PC-3 (cell line): ENCODE measurements around the gene ITM2C. TPM values are rescaled to one million over a fixed set of nuclear protein-coding genes. Genes with fewer than 3 reads are reported as not detected.
A peak's percentile ranks its signal among the peaks of the same experiment; 100 is the strongest.

ENCODE experiments used
- ATAC-seq: fragments of 200-7000 bp; cut with Tn5 transposase; 2 replicates; pipeline ENCODE4 v1.9.1; 2020; ENCODE audit warnings: mild to moderate bottlenecking, moderate library complexity
- BruUV-seq: library from RNA; stranded (reverse); fragments of 400-500 nt; replicated peaks from 2 replicates; lab custom pipeline; 2021; lab: Mats Ljungman, UMichigan
- CTCF ChIA-PET: fragments of 300-600 bp; sonication (Branson Sonifier 250); formaldehyde crosslinking; loops from one replicate; lab custom pipeline; 2022; ENCODE audit warnings: antibody characterized with exemption; lab: Charles Lee
- POLR2A ChIA-PET: fragments of 300-600 bp; sonication (Branson Sonifier 250); formaldehyde crosslinking; loops from one replicate; lab custom pipeline; 2022; ENCODE audit warnings: antibody characterized with exemption; ENCODE audit not compliant: unreplicated experiment; lab: Charles Lee
- DNase-seq: peaks from one replicate; pipeline ENCODE4 v3.0.0-alpha.2; 2015
- H2AFZ ChIP-seq: fragments of 300-600 bp; sonication (generic); 2 replicates; pipeline ENCODE4 v1.6.0; 2016; ENCODE audit warnings: antibody characterized with exemption, low read length
- H3F3A ChIP-seq: fragments of 300-600 bp; sonication (generic); one replicate; pipeline ENCODE4 v1.6.0; 2017; ENCODE audit warnings: antibody characterized with exemption, low read length, control low read depth, mild to moderate bottlenecking; ENCODE audit not compliant: unreplicated experiment
- H3K27ac ChIP-seq: fragments of 300-600 bp; sonication (generic); 2 replicates; pipeline ENCODE4 v1.5.1; 2016; ENCODE audit warnings: mild to moderate bottlenecking, low read length
- H3K27me3 ChIP-seq: fragments of 300-600 bp; sonication (generic); 2 replicates; pipeline ENCODE4 v1.6.1; 2016; ENCODE audit warnings: low read length, mixed read lengths
- H3K36me3 ChIP-seq: fragments of 300-600 bp; sonication (generic); 2 replicates; pipeline ENCODE4 v1.6.1; 2016; ENCODE audit warnings: low read depth, mixed run types, low read length, mixed read lengths
- H3K4me1 ChIP-seq: fragments of 300-600 bp; sonication (generic); 2 replicates; pipeline ENCODE4 v1.5.1; 2016; ENCODE audit warnings: low read length; ENCODE audit not compliant: insufficient read depth
- H3K4me2 ChIP-seq: fragments of 300-600 bp; sonication (generic); 2 replicates; pipeline ENCODE4 v1.6.0; 2016; ENCODE audit warnings: low read length
- H3K4me3 ChIP-seq: fragments of 300-600 bp; sonication (generic); 2 replicates; pipeline ENCODE4 v1.5.1; 2016; ENCODE audit warnings: mild to moderate bottlenecking, low read length, mixed read lengths
- H3K79me2 ChIP-seq: fragments of 300-600 bp; sonication (generic); 2 replicates; pipeline ENCODE4 v1.6.1; 2017; ENCODE audit warnings: low read length, mixed read lengths
- H3K9ac ChIP-seq: fragments of 300-600 bp; sonication (generic); 2 replicates; pipeline ENCODE4 v1.6.0; 2016; ENCODE audit warnings: mild to moderate bottlenecking, low read length
- H3K9me2 ChIP-seq: fragments of 300-600 bp; sonication (generic); replicated peaks from 2 replicates; pipeline ENCODE4 v1.6.1; 2016; ENCODE audit warnings: mixed run types, low read length, mixed read lengths
- H3K9me3 ChIP-seq: fragments of 300-600 bp; sonication (generic); 2 replicates; pipeline ENCODE4 v1.6.1; 2016; ENCODE audit warnings: low read length, mixed read lengths
- H4K20me1 ChIP-seq: fragments of 300-600 bp; sonication (generic); 2 replicates; pipeline ENCODE4 v1.6.1; 2016; ENCODE audit warnings: low read length, mixed read lengths
- EZH2 ChIP-seq: fragments of 300-600 bp; sonication (generic); IDR thresholded peaks from one replicate; pipeline ENCODE4 v1.6.1; 2017; ENCODE audit warnings: antibody characterized with exemption, mild to moderate bottlenecking, low read length; ENCODE audit not compliant: unreplicated experiment
- EZH2phosphoT487 ChIP-seq: fragments of 300-600 bp; sonication (generic); IDR thresholded peaks from 2 replicates; pipeline ENCODE4 v1.6.1; 2018; ENCODE audit warnings: mild to moderate bottlenecking, antibody characterized with exemption, low read length, borderline replicate concordance
- intact Hi-C: fragments of 100-400 bp; cut with micrococcal nuclease; formaldehyde crosslinking; loops from 2 replicates; pipeline ENCODE4 v1.9.0; 2023
- total RNA-seq: library from RNA; depleted of rRNA; stranded (reverse); fragments of >200 nt; gene quantifications from 2 replicates; pipeline ENCODE4 v1.2.3, GENCODE V29; 2014
- TF ChIP-seq, protein P1 (sequence below): fragments of 300-600 bp; sonication (generic); conservative IDR thresholded peaks from 2 replicates; pipeline ENCODE4 v1.5.1; 2017; ENCODE audit warnings: antibody characterized with exemption, low read depth, mild to moderate bottlenecking, low read length

Gene ITM2C
- total RNA-seq, 1 experiment from 2014 or later = 111 TPM

DNA sequence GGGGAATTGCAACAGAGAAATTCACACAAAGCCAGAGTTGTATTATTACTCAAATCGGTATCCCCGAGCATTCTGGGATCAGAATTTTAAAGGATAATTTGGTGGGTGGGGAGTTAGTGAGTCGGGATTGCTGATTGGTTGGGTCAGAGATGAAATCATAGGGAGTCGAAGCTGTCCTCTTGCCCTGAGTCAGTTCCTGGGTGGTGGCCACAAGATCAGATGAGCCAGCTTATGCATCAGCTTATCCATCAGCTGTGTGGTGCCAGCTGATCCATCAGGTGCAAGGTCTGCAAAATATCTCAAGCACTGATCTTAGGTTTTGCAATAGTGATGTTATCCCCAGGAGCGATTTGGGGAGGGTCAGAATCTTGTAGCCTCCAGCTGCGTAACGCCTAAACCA is 34.3 kb upstream of the ITM2C start:
- Histone ChIP-seq H3K9me2 (no peaks in the 10 kb centered on the region), H3F3A (no peaks in the 10 kb centered on the region), H3K4me1 (no peaks in the 10 kb centered on the region), H3K4me2 (no peak overlapping the region), H3K4me3 (no peak overlapping the region), H3K36me3 (no peaks in the 10 kb centered on the region), H3K9ac (no peak overlapping the region), H4K20me1 (no peaks in the 10 kb centered on the region), H3K27ac (no peak overlapping the region), H3K27me3 (no peaks in the 10 kb centered on the region), H3K79me2 (no peaks in the 10 kb centered on the region), H2AFZ (no peak overlapping the region), H3K9me3 (no peaks in the 10 kb centered on the region)
- ChIA-PET CTCF (no interaction called here), POLR2A (no interaction called here)
- no TSS peak for BruUV-seq
- TF ChIP-seq, protein P1, sequence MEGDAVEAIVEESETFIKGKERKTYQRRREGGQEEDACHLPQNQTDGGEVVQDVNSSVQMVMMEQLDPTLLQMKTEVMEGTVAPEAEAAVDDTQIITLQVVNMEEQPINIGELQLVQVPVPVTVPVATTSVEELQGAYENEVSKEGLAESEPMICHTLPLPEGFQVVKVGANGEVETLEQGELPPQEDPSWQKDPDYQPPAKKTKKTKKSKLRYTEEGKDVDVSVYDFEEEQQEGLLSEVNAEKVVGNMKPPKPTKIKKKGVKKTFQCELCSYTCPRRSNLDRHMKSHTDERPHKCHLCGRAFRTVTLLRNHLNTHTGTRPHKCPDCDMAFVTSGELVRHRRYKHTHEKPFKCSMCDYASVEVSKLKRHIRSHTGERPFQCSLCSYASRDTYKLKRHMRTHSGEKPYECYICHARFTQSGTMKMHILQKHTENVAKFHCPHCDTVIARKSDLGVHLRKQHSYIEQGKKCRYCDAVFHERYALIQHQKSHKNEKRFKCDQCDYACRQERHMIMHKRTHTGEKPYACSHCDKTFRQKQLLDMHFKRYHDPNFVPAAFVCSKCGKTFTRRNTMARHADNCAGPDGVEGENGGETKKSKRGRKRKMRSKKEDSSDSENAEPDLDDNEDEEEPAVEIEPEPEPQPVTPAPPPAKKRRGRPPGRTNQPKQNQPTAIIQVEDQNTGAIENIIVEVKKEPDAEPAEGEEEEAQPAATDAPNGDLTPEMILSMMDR = no peak
- TF ChIP-seq EZH2phosphoT487 = no peak
- no peak for TF ChIP-seq EZH2
- intact Hi-C loops = no loop called here
- ATAC-seq = no peak
- no peak for DNase-seq

DNA sequence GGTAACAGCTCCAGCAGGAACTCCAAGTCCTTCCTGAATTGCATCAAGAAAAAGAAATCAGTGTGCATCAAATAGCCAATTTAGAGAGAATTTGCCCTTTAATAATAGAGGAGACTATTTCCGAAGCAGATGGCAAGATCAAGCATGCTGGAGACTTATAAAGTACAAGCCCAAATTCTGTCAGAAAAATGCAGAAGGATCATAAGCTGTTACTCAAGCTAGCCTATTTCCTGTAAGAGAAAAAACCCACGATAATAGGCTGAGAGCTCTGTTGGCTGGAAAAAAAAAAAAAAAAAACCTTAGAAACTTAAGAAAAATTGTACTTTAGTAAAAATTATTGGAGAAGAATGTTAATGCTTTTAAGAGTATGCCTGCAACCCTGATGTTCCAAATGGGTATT is 24.4 kb upstream of the ITM2C start:
- Histone ChIP-seq H4K20me1 (no peaks in the 10 kb centered on the region), H3K4me2 (no peak overlapping the region), H3K9ac (no peak overlapping the region), H3K27ac (no peak overlapping the region), H3K4me1 (no peaks in the 10 kb centered on the region), H2AFZ (no peak overlapping the region), H3F3A (no peaks in the 10 kb centered on the region), H3K36me3 (no peaks in the 10 kb centered on the region), H3K4me3 (no peak overlapping the region), H3K9me2 (no peaks in the 10 kb centered on the region), H3K79me2 (no peaks in the 10 kb centered on the region), H3K9me3 (peaks cover 6% of the 10 kb centered on the region; the same call in 1 of the 2 replicates), H3K27me3 (no peaks in the 10 kb centered on the region)
- POLR2A ChIA-PET = no interaction called here
- ATAC-seq (no peak), DNase-seq (no peak)
- intact Hi-C loops = no loop called here
- CTCF ChIA-PET = interaction anchor here (0.6 kb wide), 1 partner anchor 65 kb away, joined by 4 read pairs; no protein-coding TSS in a partner anchor
- TF ChIP-seq, protein P1 = no peak
- TF ChIP-seq EZH2phosphoT487 (no peak), EZH2 (no peak)
- no TSS peak for BruUV-seq

DNA sequence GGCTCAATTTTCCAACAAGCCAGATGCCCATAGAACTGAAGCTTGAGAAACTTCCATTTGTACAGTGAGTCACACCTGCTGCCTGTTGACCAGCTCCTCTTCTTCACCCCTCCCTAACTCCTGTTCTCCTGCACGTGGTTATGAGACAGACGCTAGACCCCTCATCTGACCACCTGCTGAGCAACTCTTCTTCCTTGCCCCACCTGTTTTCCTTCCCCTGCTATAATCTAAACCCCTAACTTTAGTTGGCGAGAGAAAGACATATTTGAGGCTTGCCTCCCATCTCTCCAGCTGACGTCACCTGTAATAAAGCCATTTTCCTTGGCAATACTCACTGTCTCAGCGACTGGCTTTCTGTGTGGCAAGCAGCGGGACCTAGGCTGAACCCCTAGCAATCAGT is 22.3 kb upstream of the ITM2C start:
- Histone ChIP-seq H3K4me2 (no peak overlapping the region), H3K4me1 (no peaks in the 10 kb centered on the region), H3K79me2 (no peaks in the 10 kb centered on the region), H3K4me3 (no peak overlapping the region), H3K9me2 (no peaks in the 10 kb centered on the region), H4K20me1 (no peaks in the 10 kb centered on the region), H3K27ac (no peak overlapping the region), H3K9me3 (peaks cover 6% of the 10 kb centered on the region; the same call in 1 of the 2 replicates), H3K9ac (no peak overlapping the region), H2AFZ (no peak overlapping the region), H3K36me3 (no peaks in the 10 kb centered on the region), H3K27me3 (no peaks in the 10 kb centered on the region), H3F3A (no peaks in the 10 kb centered on the region)
- TF ChIP-seq EZH2phosphoT487 (no peak), EZH2 (no peak)
- TF ChIP-seq, protein P1 = no peak
- ChIA-PET CTCF (no interaction called here), POLR2A (no interaction called here)
- intact Hi-C loops = no loop called here
- ATAC-seq (0 out of 2 replicates have a peak, but pooled peaks have one; percentile 48), DNase-seq (no peak)
- no TSS peak for BruUV-seq
